Measurements from ENCODE around the gene MCC. TPM values are rescaled to one million over a fixed set of nuclear protein-coding genes. Genes with fewer than 3 reads are reported as not detected.

MCC gene
- total and polyA plus RNA-seq, 2 donors (not counting 1 experiment from before 2014, with no cell fraction given): 3.2 to 41.3 TPM

- Histone ChIP-seq H3K4me1 (ENCODE audit: control insufficient read depth, extremely low read depth, insufficient read depth, low read length) (peaks cover 5% of the 10 kb centered on the region), H4K20me1 (ENCODE audit: control insufficient read depth, extremely low read depth, insufficient read depth, low read length) (no peaks in the 10 kb centered on the region), H3K27me3 (ENCODE audit: control insufficient read depth, insufficient read depth, low read length) (no peaks in the 10 kb centered on the region), H3K27ac (ENCODE audit: insufficient read depth, low read length) (no peak overlapping the region), H2AFZ (ENCODE audit: low read length) (no peak overlapping the region), H3K4me3 (replicated peaks in 1 of 4; ENCODE audit: control extremely low read depth in 1 of 4, insufficient read depth in 1 of 4, low read depth in 3 of 4, low read length in 4 of 4) (no peak overlapping the region), H3K79me2 (ENCODE audit: control insufficient read depth, insufficient read depth, low read length) (peaks cover 14% of the 10 kb centered on the region), H3K9me3 (ENCODE audit: control insufficient read depth, insufficient read depth, low read depth, low read length) (no peaks in the 10 kb centered on the region), H3K4me2 (ENCODE audit: extremely low read depth, insufficient read depth, low read length) (no peak overlapping the region), H3K9ac (ENCODE audit: insufficient read depth, low read length) (no peak overlapping the region), H3K36me3 (ENCODE audit: control insufficient read depth, insufficient read depth, low read length) (no peaks in the 10 kb centered on the region)
- TF ChIP-seq CTCF (conservative IDR thresholded peaks at IDR 0.05 in 1 of 2, IDR thresholded peaks at IDR 0.05 in 1 of 2; ENCODE audit: low read depth in 1 of 2, low read length in 2 of 2) (peak; percentile 92 to 95), EZH2 (IDR thresholded peaks at IDR 0.05; ENCODE audit: low read length, missing control alignments) (no peak)
- DNase-seq (ENCODE audit: low read depth in 2 of 2): peak; percentile 52 to 78
These were observed 492.3 kb downstream of the MCC start for GRCh38 chr5:112995764-112996618.

DNA sequence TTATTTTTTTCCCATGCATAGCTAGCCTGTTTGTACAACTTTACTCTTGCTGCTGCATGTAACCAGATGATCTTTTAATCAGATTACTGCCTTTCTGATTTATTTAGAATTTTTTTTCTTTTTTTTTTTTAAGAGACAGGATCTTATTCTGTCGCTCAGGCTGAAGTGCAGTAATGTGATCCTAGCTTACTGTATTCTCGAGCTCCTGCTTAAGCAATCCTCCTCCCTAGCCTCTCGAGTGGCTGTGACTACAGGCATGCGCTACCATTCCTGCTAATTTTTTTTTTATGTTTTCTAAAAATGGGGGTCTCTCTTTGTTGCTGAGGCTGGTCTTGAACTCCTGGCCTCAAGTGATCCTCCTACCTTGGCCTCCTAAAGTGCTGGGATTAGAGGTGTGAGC, 502.0 kb downstream of the MCC start:
- TF ChIP-seq EZH2 (IDR thresholded peaks at IDR 0.05; ENCODE audit: low read length, missing control alignments): no peak
- TF ChIP-seq CTCF (conservative IDR thresholded peaks at IDR 0.05 in 1 of 2, IDR thresholded peaks at IDR 0.05 in 1 of 2; ENCODE audit: low read depth in 1 of 2, low read length in 2 of 2): no peak
- Histone ChIP-seq H3K27me3 (ENCODE audit: control insufficient read depth, insufficient read depth, low read length) (no peaks in the 10 kb centered on the region), H3K27ac (ENCODE audit: insufficient read depth, low read length) (no peak overlapping the region), H3K9ac (ENCODE audit: insufficient read depth, low read length) (no peak overlapping the region), H4K20me1 (ENCODE audit: control insufficient read depth, extremely low read depth, insufficient read depth, low read length) (no peaks in the 10 kb centered on the region), H3K4me1 (ENCODE audit: control insufficient read depth, extremely low read depth, insufficient read depth, low read length) (no peaks in the 10 kb centered on the region), H3K9me3 (ENCODE audit: control insufficient read depth, insufficient read depth, low read depth, low read length) (no peaks in the 10 kb centered on the region), H3K36me3 (ENCODE audit: control insufficient read depth, insufficient read depth, low read length) (no peaks in the 10 kb centered on the region), H2AFZ (ENCODE audit: low read length) (no peak overlapping the region), H3K4me3 (replicated peaks in 1 of 4; ENCODE audit: control extremely low read depth in 1 of 4, insufficient read depth in 1 of 4, low read depth in 3 of 4, low read length in 4 of 4) (no peak overlapping the region), H3K4me2 (ENCODE audit: extremely low read depth, insufficient read depth, low read length) (no peak overlapping the region), H3K79me2 (ENCODE audit: control insufficient read depth, insufficient read depth, low read length) (peaks cover 70% of the 10 kb centered on the region)
- no peak for DNase-seq (ENCODE audit: low read depth in 2 of 2)

DNA sequence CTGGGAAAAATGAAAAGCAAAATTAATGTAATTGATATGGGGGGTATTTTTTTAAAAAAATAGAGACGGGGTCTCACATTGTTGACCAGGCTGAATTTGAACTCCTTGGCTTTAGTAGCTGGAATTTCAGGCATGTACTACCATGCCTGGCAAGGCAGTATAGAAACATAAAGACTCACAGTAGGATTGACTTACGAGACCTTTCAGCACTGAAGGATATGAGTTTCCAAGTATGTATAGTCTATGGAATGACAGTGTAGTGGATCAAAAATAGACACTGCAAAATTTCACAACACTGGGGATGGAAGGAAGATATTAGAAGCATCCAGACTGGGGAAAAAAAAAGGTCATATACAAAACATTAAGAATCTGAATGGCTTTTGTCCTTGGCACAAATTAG, 504.9 kb downstream of the MCC start:
- no peak for DNase-seq (ENCODE audit: low read depth in 2 of 2)
- H3K27me3 ChIP-seq (ENCODE audit: control insufficient read depth, insufficient read depth, low read length): no peaks in the 10 kb centered on the region
- no peaks in the 10 kb centered on the region for H3K4me1 ChIP-seq (ENCODE audit: control insufficient read depth, extremely low read depth, insufficient read depth, low read length)
- no peak overlapping the region for H3K4me3 ChIP-seq (replicated peaks in 1 of 4; ENCODE audit: control extremely low read depth in 1 of 4, insufficient read depth in 1 of 4, low read depth in 3 of 4, low read length in 4 of 4)
- H3K79me2 ChIP-seq (ENCODE audit: control insufficient read depth, insufficient read depth, low read length): peaks cover 85% of the 10 kb centered on the region
- H3K4me2 ChIP-seq (ENCODE audit: extremely low read depth, insufficient read depth, low read length): no peak overlapping the region
- no peaks in the 10 kb centered on the region for H3K9me3 ChIP-seq (ENCODE audit: control insufficient read depth, insufficient read depth, low read depth, low read length)
- no peak overlapping the region for H2AFZ ChIP-seq (ENCODE audit: low read length)
- no peak overlapping the region for H3K9ac ChIP-seq (ENCODE audit: insufficient read depth, low read length)
- H3K36me3 ChIP-seq (ENCODE audit: control insufficient read depth, insufficient read depth, low read length): no peaks in the 10 kb centered on the region
- TF ChIP-seq CTCF (conservative IDR thresholded peaks at IDR 0.05 in 1 of 2, IDR thresholded peaks at IDR 0.05 in 1 of 2; ENCODE audit: low read depth in 1 of 2, low read length in 2 of 2) (no peak), EZH2 (IDR thresholded peaks at IDR 0.05; ENCODE audit: low read length, missing control alignments) (no peak)
- H3K27ac ChIP-seq (ENCODE audit: insufficient read depth, low read length): no peak overlapping the region
- H4K20me1 ChIP-seq (ENCODE audit: control insufficient read depth, extremely low read depth, insufficient read depth, low read length): no peaks in the 10 kb centered on the region
